GM12875 (cell line): ENCODE results near the gene GFPT2.

ENCODE experiments used
- H3K4me3 ChIP-seq: one replicate; pipeline ENCODE4 v1.5.1; 2011; ENCODE audit warnings: low read depth, low read length, control low read depth
- TF ChIP-seq, protein P1 (sequence below): IDR thresholded peaks from 2 replicates; pipeline ENCODE4 v1.5.1; 2011; ENCODE audit warnings: low read depth, mild to moderate bottlenecking, control low read depth, inconsistent platforms, low read length, moderate library complexity, borderline replicate concordance; ENCODE audit not compliant: insufficient read depth

GFPT2 gene

DNA sequence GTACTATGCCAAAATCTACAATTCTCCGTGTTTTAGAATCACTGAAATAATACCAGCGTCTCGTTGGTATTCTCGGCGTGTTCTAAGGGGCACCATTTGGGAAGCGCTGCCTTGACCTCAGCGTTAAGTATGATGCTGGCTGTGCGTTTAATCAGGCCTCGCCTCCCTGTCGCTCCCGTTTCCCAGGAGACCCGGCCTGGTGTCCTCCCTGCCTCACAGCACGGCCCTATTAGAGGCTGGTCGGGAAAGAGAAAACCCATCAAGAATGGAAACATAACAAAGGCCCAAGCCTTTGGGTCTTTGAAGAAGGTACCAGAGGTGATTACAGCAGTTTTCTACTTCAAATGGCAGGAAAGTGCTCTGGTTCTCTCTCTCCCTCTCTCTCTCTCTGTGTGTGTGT lies 30.0 kb downstream of the GFPT2 start:
- TF ChIP-seq, protein P1, sequence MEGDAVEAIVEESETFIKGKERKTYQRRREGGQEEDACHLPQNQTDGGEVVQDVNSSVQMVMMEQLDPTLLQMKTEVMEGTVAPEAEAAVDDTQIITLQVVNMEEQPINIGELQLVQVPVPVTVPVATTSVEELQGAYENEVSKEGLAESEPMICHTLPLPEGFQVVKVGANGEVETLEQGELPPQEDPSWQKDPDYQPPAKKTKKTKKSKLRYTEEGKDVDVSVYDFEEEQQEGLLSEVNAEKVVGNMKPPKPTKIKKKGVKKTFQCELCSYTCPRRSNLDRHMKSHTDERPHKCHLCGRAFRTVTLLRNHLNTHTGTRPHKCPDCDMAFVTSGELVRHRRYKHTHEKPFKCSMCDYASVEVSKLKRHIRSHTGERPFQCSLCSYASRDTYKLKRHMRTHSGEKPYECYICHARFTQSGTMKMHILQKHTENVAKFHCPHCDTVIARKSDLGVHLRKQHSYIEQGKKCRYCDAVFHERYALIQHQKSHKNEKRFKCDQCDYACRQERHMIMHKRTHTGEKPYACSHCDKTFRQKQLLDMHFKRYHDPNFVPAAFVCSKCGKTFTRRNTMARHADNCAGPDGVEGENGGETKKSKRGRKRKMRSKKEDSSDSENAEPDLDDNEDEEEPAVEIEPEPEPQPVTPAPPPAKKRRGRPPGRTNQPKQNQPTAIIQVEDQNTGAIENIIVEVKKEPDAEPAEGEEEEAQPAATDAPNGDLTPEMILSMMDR, result no peak
- no peak overlapping the region for H3K4me3 ChIP-seq

DNA sequence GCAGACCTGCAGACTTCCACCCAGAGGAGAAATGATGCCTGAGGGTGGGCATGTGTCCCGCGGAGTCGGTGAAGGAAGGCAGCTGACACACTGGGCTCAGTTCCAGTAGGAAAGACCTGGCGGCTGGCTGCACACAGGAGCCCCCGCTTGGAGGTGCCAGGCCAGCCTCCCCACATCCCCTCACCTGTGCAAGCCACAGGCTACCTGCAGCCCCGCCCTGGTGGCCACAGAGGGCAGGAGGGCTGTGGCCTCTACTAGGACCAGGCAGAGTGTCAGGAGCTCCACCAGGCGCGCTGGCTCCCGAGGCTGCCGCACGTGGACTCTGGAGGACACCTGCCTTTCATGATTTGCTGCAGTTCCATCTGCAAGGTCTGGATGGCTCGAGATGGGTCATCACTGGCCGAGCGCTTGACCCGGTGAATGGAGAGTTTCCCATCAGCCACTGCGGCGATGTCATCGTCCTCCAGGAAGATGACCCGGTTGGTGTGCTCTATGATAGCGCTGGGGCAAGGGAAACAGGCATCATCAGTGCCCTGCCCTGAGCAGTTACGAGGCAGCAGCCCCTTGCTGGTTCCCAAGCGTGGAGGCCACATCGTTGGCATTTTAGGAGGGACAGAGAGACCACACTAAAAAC lies 34.6 kb downstream of the GFPT2 start:
- TF ChIP-seq, protein P1, result no peak
- no peak overlapping the region for H3K4me3 ChIP-seq

DNA sequence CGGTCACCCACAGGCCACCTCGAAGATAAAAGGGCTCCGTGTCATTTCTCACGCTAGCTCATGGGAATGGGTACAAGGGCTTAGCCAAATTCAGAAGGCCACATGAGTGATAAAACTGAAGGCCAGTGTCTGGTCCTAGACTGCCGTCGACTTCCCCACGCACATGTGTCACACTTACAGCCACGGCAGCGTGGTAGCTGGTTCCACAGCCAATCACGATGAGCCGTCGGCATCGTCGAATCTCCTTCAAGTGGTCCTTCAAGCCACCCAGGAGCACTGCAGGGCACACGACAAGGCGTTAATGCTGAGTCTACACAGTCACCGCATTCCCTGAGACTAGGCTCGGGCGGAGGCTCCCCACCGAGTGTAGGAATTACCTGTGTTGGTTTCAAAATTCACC lies 36.5 kb downstream of the GFPT2 start:
- TF ChIP-seq, protein P1, result no peak
- no peak overlapping the region for H3K4me3 ChIP-seq

DNA sequence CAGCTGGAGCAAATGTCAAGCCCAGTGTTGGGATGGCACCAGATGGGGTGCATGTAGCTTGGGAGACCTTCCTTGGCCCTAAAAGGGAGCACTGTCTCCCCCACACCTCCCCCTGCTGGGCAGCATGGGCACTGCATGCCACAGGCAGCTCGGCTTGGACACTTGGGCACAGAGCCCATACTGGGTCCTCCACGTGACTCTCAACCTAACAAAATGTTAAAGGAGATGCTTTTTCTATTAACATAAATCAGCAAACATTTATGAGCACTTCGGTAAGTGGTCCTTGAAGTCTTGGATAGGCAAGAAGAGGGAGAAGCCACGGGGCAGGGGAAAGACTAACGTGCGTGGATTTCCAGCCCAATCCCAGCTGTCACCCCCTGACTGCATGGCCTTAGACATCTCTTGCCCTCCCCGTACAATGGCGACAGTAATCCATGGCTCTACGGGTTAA lies 37.3 kb downstream of the GFPT2 start:
- TF ChIP-seq, protein P1, result peak; percentile 98

DNA sequence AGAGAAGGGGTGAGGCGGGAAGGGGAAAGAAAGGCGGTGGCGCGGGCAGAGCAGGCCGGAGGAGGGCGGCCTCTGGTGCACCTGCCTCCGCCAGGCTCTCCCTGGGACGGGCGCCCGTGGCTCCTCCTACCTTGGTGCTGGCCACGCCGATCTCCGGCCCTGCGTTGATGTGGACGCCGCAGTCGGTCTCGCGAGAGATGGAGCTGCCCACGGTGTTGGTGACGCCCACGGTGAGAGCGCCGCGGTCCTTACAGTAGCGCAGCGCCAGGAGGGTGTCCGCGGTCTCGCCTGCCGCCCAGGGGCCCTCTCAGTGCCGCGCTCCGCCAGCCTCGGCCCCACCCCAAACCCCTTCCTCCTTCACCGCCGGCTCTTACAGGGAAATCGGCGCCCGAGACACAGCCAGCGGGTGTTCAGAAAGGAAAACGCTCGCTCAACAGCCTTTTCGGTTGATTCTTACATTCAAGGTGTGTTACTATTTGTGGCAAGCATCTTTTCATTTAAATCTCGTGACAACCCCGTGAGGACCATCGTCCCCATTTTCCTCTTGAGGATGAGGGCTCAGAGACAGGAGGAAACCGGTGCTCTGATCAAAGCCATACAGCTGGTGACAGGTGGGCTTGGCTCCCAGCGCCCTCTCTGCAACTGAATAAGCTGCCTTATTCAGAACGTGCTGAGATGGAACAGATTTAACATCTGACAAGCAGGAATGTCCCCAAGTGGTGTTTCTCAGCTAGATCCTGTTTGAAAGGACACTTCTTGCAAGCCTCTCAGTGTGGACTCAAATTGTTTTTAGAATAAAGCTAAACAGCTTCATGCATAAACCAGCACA lies 39.2 kb downstream of the GFPT2 start:
- no peak overlapping the region for H3K4me3 ChIP-seq
- TF ChIP-seq, protein P1, result no peak

More for the DNA sequence above, 37.3 kb downstream of the GFPT2 start:
- H3K4me3 ChIP-seq, result no peak overlapping the region

DNA sequence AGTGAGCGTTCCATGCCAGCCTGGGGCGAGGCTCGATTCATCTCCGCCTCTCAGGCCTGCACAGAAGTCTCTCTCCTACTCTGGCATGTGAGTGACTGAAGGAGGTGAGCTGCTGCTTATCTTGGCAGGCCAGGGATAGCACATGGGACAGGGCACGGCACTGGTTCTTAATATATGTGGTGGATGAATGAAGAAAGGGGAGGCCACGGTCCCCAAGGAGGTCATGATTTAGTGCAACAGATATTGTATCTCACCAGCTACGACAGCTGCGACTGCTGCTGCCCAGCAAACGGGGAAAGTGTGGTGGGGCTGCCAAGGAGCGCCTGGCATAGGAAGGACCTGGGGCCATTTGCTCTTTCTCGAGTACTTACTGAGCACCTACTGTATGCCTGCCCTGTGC lies 41.9 kb downstream of the GFPT2 start:
- H3K4me3 ChIP-seq, result no peak overlapping the region
- TF ChIP-seq, protein P1, result no peak

DNA sequence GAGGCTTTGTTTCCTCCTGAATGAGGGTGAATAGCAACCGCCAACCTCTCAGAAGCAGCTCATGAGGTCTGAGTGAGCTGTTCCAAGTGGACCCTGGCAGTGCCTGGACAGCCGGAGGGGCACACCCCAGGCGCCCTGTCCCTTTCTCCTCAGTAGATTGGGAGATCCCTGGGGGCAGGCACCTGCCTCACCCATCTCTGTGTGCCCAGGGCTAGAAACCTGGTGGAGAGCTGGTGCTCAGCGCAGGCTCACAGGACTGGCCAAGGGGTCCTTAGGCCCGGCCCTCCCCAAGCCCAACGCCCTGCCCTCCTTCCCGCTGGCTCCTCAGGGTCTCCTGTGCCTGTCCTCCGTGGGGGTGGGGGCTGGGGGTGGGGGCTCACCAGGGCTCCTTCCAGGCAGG lies 46.3 kb downstream of the GFPT2 start:
- H3K4me3 ChIP-seq, result no peak overlapping the region
- TF ChIP-seq, protein P1, result no peak
